Bronchial epithelial cell (primary cell): ENCODE results near the gene COX11. TPM values are rescaled to one million over a fixed set of nuclear protein-coding genes. Genes with fewer than 3 reads are reported as not detected.

Experiments
- DNase-seq: peaks from one replicate; pipeline ENCODE4 v3.0.0-alpha.2; 2010; ENCODE audit warnings: low read depth
- FAIRE-seq: peaks from 2 replicates; lab custom pipeline; 2011; peaks lifted over from hg19 to GRCh38; lab: Jason Lieb, UNC
- H3K27me3 ChIP-seq: 2 replicates; pipeline ENCODE4 v1.5.1; 2011; ENCODE audit warnings: low read length; ENCODE audit not compliant: control insufficient read depth, insufficient read depth
- H3K36me3 ChIP-seq: 2 replicates; pipeline ENCODE4 v1.5.1; 2011; ENCODE audit warnings: low read length; ENCODE audit not compliant: control insufficient read depth, insufficient read depth
- H3K4me3 ChIP-seq: 2 replicates; pipeline ENCODE4 v1.5.1; 2011; ENCODE audit warnings: mild to moderate bottlenecking, low read depth, low read length, control low read depth
- CTCF ChIP-seq: IDR thresholded peaks from 2 replicates; pipeline ENCODE4 v1.5.1; 2011; ENCODE audit warnings: mild to moderate bottlenecking, moderate library complexity, low read length, control low read depth, inconsistent platforms; ENCODE audit not compliant: insufficient read depth, severe bottlenecking
- total RNA-seq: library from RNA; depleted of rRNA; stranded (reverse); fragments of >200 nt; gene quantifications from 2 replicates; pipeline ENCODE4 v1.2.1, GENCODE V29; 2014

COX11 gene
- total RNA-seq, 1 donor from 2014 or later = 38.7 TPM

GRCh38 chr17:54971901-54972300 is 3.4 kb upstream of the COX11 start:
- no peaks in the 10 kb centered on the region for H3K27me3 ChIP-seq
- TF ChIP-seq CTCF = no peak
- H3K36me3 ChIP-seq = no peaks in the 10 kb centered on the region
- H3K4me3 ChIP-seq = no peak overlapping the region
- FAIRE-seq (no peak), DNase-seq (no peak)

GRCh38 chr17:54971147-54971546 is 2.7 kb upstream of the COX11 start:
- no peak for DNase-seq
- no peak for FAIRE-seq
- no peak overlapping the region for H3K4me3 ChIP-seq
- no peaks in the 10 kb centered on the region for H3K27me3 ChIP-seq
- no peaks in the 10 kb centered on the region for H3K36me3 ChIP-seq
- TF ChIP-seq CTCF = no peak

- Histone ChIP-seq H3K4me3 (peak overlapping the region; percentile 66), H3K27me3 (no peaks in the 10 kb centered on the region), H3K36me3 (no peaks in the 10 kb centered on the region)
- FAIRE-seq (no peak), DNase-seq (no peak)
- TF ChIP-seq CTCF = no peak
Observed at GRCh38 chr17:54969658-54970572, 1.5 kb upstream of the COX11 start.

GRCh38 chr17:54968988-54969332 is 506 bp upstream of the COX11 start:
- peak; percentile 30 for DNase-seq
- no peak for FAIRE-seq
- Histone ChIP-seq H3K4me3 (peak overlapping the region; percentile 66), H3K27me3 (no peaks in the 10 kb centered on the region), H3K36me3 (no peaks in the 10 kb centered on the region)
- no peak for TF ChIP-seq CTCF

- peak overlapping the region; percentile 66 for H3K4me3 ChIP-seq
- no peaks in the 10 kb centered on the region for H3K36me3 ChIP-seq
- DNase-seq (peak; percentile 33), FAIRE-seq (no peak)
- peak; percentile 57 for TF ChIP-seq CTCF
- H3K27me3 ChIP-seq = no peaks in the 10 kb centered on the region
Observed at GRCh38 chr17:54967621-54968261, 713 bp downstream of the COX11 start.
